ENCODE results near the gene OR51B5.

- TF ChIP-seq CTCF (IDR thresholded peaks at IDR 0.05): no peak
- no peak for TF ChIP-seq POLR2AphosphoS5 (IDR thresholded peaks at IDR 0.05)
These were observed 24.2 kb upstream of the OR51B5 start for GRCh38 chr11:5367448-5368074.
